Measurements from ENCODE around the gene LRRC59. TPM values are rescaled to one million over a fixed set of nuclear protein-coding genes. Genes with fewer than 3 reads are reported as not detected.
A peak's percentile ranks its signal among the peaks of the same experiment; 100 is the strongest.

LRRC59 gene
- total RNA-seq, 1 donor from 2014 or later: 32.9 TPM

GRCh38 chr17:50394711-50395110 lies 2.6 kb downstream of the LRRC59 start:
- intact Hi-C loops (cut with DNase I): no loop called here
- DNase-seq (ENCODE audit: low spot score): peak; percentile 9

- DNase-seq (ENCODE audit: low spot score): no peak
- intact Hi-C loops (cut with DNase I): no loop called here
Measured at GRCh38 chr17:50393700-50394099, 3.6 kb downstream of the LRRC59 start.

- intact Hi-C loops (cut with DNase I): no loop called here
- DNase-seq (ENCODE audit: low spot score): no peak
Measured at GRCh38 chr17:50392621-50393020, 4.7 kb downstream of the LRRC59 start.

- intact Hi-C loops (cut with DNase I): no loop called here
- DNase-seq (ENCODE audit: low spot score): no peak
Measured at GRCh38 chr17:50389534-50389933, 7.8 kb downstream of the LRRC59 start.

GRCh38 chr17:50388728-50389127 lies 8.6 kb downstream of the LRRC59 start:
- intact Hi-C loops (cut with DNase I): no loop called here
- no peak for DNase-seq (ENCODE audit: low spot score)

- DNase-seq (ENCODE audit: low spot score): no peak
- intact Hi-C loops (cut with DNase I): no loop called here
Measured at GRCh38 chr17:50386510-50386909, 10.8 kb downstream of the LRRC59 start.

- intact Hi-C loops (cut with DNase I): no loop called here
Measured at GRCh38 chr17:50382931-50383330, 14.4 kb downstream of the LRRC59 start.

GRCh38 chr17:50381920-50382319 lies 15.4 kb downstream of the LRRC59 start:
- intact Hi-C loops (cut with DNase I): no loop called here
- no peak for DNase-seq (ENCODE audit: low spot score)

More at GRCh38 chr17:50382931-50383330, 14.4 kb downstream of the LRRC59 start:
- no peak for DNase-seq (ENCODE audit: low spot score)

- no peak for DNase-seq (ENCODE audit: low spot score)
- intact Hi-C loops (cut with DNase I): no loop called here
Measured at GRCh38 chr17:50381260-50381815, 16.0 kb downstream of the LRRC59 start.

GRCh38 chr17:50380369-50381259 lies 16.7 kb downstream of the LRRC59 start:
- intact Hi-C loops (cut with DNase I): no loop called here
- no peak for DNase-seq (ENCODE audit: low spot score)

- DNase-seq (ENCODE audit: low spot score): no peak
- intact Hi-C loops (cut with DNase I): no loop called here
Measured at GRCh38 chr17:50379351-50380132, 17.8 kb downstream of the LRRC59 start.

GRCh38 chr17:50375858-50376538 lies 21.3 kb downstream of the LRRC59 start:
- no peak for DNase-seq (ENCODE audit: low spot score)
- intact Hi-C loops (cut with DNase I): no loop called here

GRCh38 chr17:50373705-50374104 lies 23.6 kb downstream of the LRRC59 start:
- DNase-seq (ENCODE audit: low spot score): no peak
- intact Hi-C loops (cut with DNase I): no loop called here

- peak; percentile 93 for DNase-seq (ENCODE audit: low spot score)
- intact Hi-C loops (cut with DNase I): no loop called here
Measured at GRCh38 chr17:50372758-50373556, 24.4 kb downstream of the LRRC59 start, which contains the start of the genes EME1 and MRPL27. TSS of gene EME1 (plus strand) at chr17:50373229. CDS start at chr17:50375209, 1,980 bp downstream. TSS of gene MRPL27 (minus strand) at chr17:50373184. CDS start at chr17:50373170, 14 bp downstream.

- intact Hi-C loops (cut with DNase I): no loop called here
- DNase-seq (ENCODE audit: low spot score): no peak
Measured at GRCh38 chr17:50372222-50372757, 25.0 kb downstream of the LRRC59 start.

- no peak for DNase-seq (ENCODE audit: low spot score)
- intact Hi-C loops (cut with DNase I): no loop called here
Measured at GRCh38 chr17:50371526-50371925, 25.8 kb downstream of the LRRC59 start.

GRCh38 chr17:50370052-50370451 lies 27.3 kb downstream of the LRRC59 start:
- intact Hi-C loops (cut with DNase I): no loop called here
- DNase-seq (ENCODE audit: low spot score): no peak

- intact Hi-C loops (cut with DNase I): no loop called here
- no peak for DNase-seq (ENCODE audit: low spot score)
Measured at GRCh38 chr17:50367401-50367800, 29.9 kb downstream of the LRRC59 start.
